H9 (cell line): Measurements from ENCODE around the gene ATG9B. TPM values are rescaled to one million over a fixed set of nuclear protein-coding genes. Genes with fewer than 3 reads are reported as not detected.

Experiments used
- DNase-seq: peaks from one replicate; pipeline ENCODE4 v3.0.0-alpha.2; 2017
- H2AFZ ChIP-seq: one replicate; pipeline ENCODE4 v1.6.1; 2013; ENCODE audit warnings: mild to moderate bottlenecking, low read length, control low read depth, moderate library complexity
- H2AK5ac ChIP-seq: 2 replicates; pipeline ENCODE4 v1.6.1; 2013; ENCODE audit warnings: low read length, control low read depth, mixed read lengths; ENCODE audit not compliant: insufficient read length
- H2BK120ac ChIP-seq: one replicate; pipeline ENCODE4 v1.6.1; 2013; ENCODE audit warnings: low read depth, mild to moderate bottlenecking, low read length, control low read depth, inconsistent platforms; ENCODE audit not compliant: poor library complexity, severe bottlenecking
- H2BK12ac ChIP-seq: 2 replicates; pipeline ENCODE4 v1.6.1; 2013; ENCODE audit warnings: low read length, control low read depth, mixed read lengths, low read depth; ENCODE audit not compliant: insufficient read length
- H2BK15ac ChIP-seq: 2 replicates; pipeline ENCODE4 v1.6.1; 2013; ENCODE audit warnings: low read depth, low read length, control low read depth
- H2BK20ac ChIP-seq: one replicate; pipeline ENCODE4 v1.6.1; 2013; ENCODE audit warnings: low read depth, mild to moderate bottlenecking, low read length, control low read depth, inconsistent platforms; ENCODE audit not compliant: poor library complexity, severe bottlenecking
- H2BK5ac ChIP-seq: 2 replicates; pipeline ENCODE4 v1.6.1; 2013; ENCODE audit warnings: low read length, control low read depth, mixed read lengths; ENCODE audit not compliant: insufficient read length
- H3K14ac ChIP-seq: 2 replicates; pipeline ENCODE4 v1.6.1; 2013; ENCODE audit warnings: low read length, control low read depth; ENCODE audit not compliant: insufficient read depth
- H3K18ac ChIP-seq: 2 replicates; pipeline ENCODE4 v1.6.1; 2013; ENCODE audit warnings: low read depth, mild to moderate bottlenecking, mixed read lengths, low read length, control low read depth; ENCODE audit not compliant: insufficient read length
- H3K23ac ChIP-seq: 2 replicates; pipeline ENCODE4 v1.6.1; 2013; ENCODE audit warnings: low read length, control low read depth, mixed read lengths, low read depth; ENCODE audit not compliant: insufficient read length
- H3K23me2 ChIP-seq: 2 replicates; pipeline ENCODE4 v1.6.1; 2013; ENCODE audit warnings: low read depth, mild to moderate bottlenecking, mixed read lengths, low read length, control low read depth; ENCODE audit not compliant: insufficient read length, poor library complexity, severe bottlenecking
- H3K27ac ChIP-seq: 2 replicates; pipeline ENCODE4 v1.5.1; 2013; ENCODE audit warnings: low read length, control low read depth, mixed read lengths, low read depth; ENCODE audit not compliant: insufficient read length
- H3K27me3 ChIP-seq: 2 replicates; pipeline ENCODE4 v1.6.1; 2013; ENCODE audit warnings: low read length, control low read depth, inconsistent platforms; ENCODE audit not compliant: insufficient read depth
- H3K4ac ChIP-seq: 2 replicates; pipeline ENCODE4 v1.6.1; 2013; ENCODE audit warnings: low read depth, mild to moderate bottlenecking, control low read depth, inconsistent platforms, low read length, moderate library complexity
- H3K4me1 ChIP-seq: 2 replicates; pipeline ENCODE4 v1.6.1; 2013; ENCODE audit warnings: low read length, control low read depth, inconsistent platforms; ENCODE audit not compliant: insufficient read depth
- H3K4me2 ChIP-seq: 2 replicates; pipeline ENCODE4 v1.6.1; 2013; ENCODE audit warnings: low read length, control low read depth, mixed read lengths; ENCODE audit not compliant: insufficient read length, insufficient read depth
- H3K56ac ChIP-seq: 2 replicates; pipeline ENCODE4 v1.6.1; 2013; ENCODE audit warnings: low read depth, mild to moderate bottlenecking, mixed read lengths, low read length, control low read depth; ENCODE audit not compliant: insufficient read length
- H3K79me1 ChIP-seq: 2 replicates; pipeline ENCODE4 v1.6.1; 2013; ENCODE audit warnings: low read depth, mild to moderate bottlenecking, moderate library complexity, low read length, control low read depth, inconsistent platforms; ENCODE audit not compliant: insufficient read depth, poor library complexity, severe bottlenecking
- H3K79me2 ChIP-seq: 2 replicates; pipeline ENCODE4 v1.6.1; 2013; ENCODE audit warnings: low read length, control low read depth, inconsistent platforms; ENCODE audit not compliant: insufficient read depth
- H3K9ac ChIP-seq: 2 replicates; pipeline ENCODE4 v1.6.1; 2013; ENCODE audit warnings: low read length, control low read depth, mixed read lengths; ENCODE audit not compliant: insufficient read length; ENCODE audit errors: extremely low read depth
- H3K9me3 ChIP-seq: one replicate; pipeline ENCODE4 v1.6.1; 2013; ENCODE audit warnings: low read depth, low read length, inconsistent platforms; ENCODE audit not compliant: control insufficient read depth
- H3T11ph ChIP-seq: one replicate; pipeline ENCODE4 v1.6.1; 2013; ENCODE audit warnings: mild to moderate bottlenecking, low read length, control low read depth, inconsistent platforms
- H4K20me1 ChIP-seq: one replicate; pipeline ENCODE4 v1.6.1; 2013; ENCODE audit not compliant: control insufficient read depth, insufficient read length, insufficient read depth
- H4K5ac ChIP-seq: 2 replicates; pipeline ENCODE4 v1.6.1; 2013; ENCODE audit warnings: low read depth, mild to moderate bottlenecking, mixed read lengths, low read length, control low read depth; ENCODE audit not compliant: insufficient read length
- H4K8ac ChIP-seq: replicated peaks from 2 replicates; pipeline ENCODE4 v1.6.1; 2013; ENCODE audit warnings: low read length, control low read depth, mixed read lengths, low read depth; ENCODE audit not compliant: insufficient read length
- H4K91ac ChIP-seq: 2 replicates; pipeline ENCODE4 v1.6.1; 2013; ENCODE audit warnings: low read depth, mild to moderate bottlenecking, moderate library complexity, mixed read lengths, low read length, control low read depth; ENCODE audit not compliant: insufficient read length
- H3K27ac Mint-ChIP-seq, 3 experiments: 2 replicates in 2 of 3; 3 replicates in 1 of 3; pipeline ENCODE4 v1.8.0; 2020 to 2021; ENCODE audit warnings: mixed read lengths in 3 of 3, mild to moderate bottlenecking in 1 of 3, moderate library complexity in 1 of 3
- H3K27me3 Mint-ChIP-seq: 2 replicates; pipeline ENCODE4 v1.8.0; 2021; ENCODE audit warnings: low read depth, mild to moderate bottlenecking, moderate library complexity, mixed read lengths
- H3K36me3 Mint-ChIP-seq, 3 experiments: 2 replicates in 2 of 3; 3 replicates in 1 of 3; pipeline ENCODE4 v1.8.0; 2020 to 2021; ENCODE audit warnings: low read depth in 3 of 3, mixed read lengths in 3 of 3; ENCODE audit not compliant: insufficient read depth in 1 of 3
- H3K4me1 Mint-ChIP-seq, 2 experiments: 2 replicates each; pipeline ENCODE4 v1.8.0; 2020; ENCODE audit warnings: mixed read lengths in 2 of 2
- H3K4me3 Mint-ChIP-seq, 2 experiments: 2 replicates in 1 of 2; 3 replicates in 1 of 2; pipeline ENCODE4 v1.8.0; 2020 to 2021; ENCODE audit warnings: mild to moderate bottlenecking in 2 of 2, mixed read lengths in 2 of 2, moderate library complexity in 1 of 2
- H3K9me3 Mint-ChIP-seq, 2 experiments: 2 replicates in 1 of 2; 3 replicates in 1 of 2; pipeline ENCODE4 v1.8.0; 2020; ENCODE audit warnings: mild to moderate bottlenecking in 2 of 2, mixed read lengths in 2 of 2, moderate library complexity in 1 of 2
- CTCF ChIP-seq: fragments of 200-600 bp; sonication (generic); conservative IDR thresholded peaks from 3 replicates; pipeline ENCODE4 v1.8.0; 2021; ENCODE audit warnings: antibody characterized with exemption, mild to moderate bottlenecking
- WGBS: extraction: QIAGEN DNeasy Blood & Tissue Kit; methylation state at CpG from one replicate; pipeline ENCODE4 v1.1.7; 2013; ENCODE audit warnings: missing lambda C conversion rate, low lambda C conversion rate, mixed read lengths; ENCODE audit not compliant: insufficient read length; ENCODE audit errors: extremely low coverage; 5-methylcytosine and 5-hydroxymethylcytosine counted together
- total RNA-seq: library from RNA; stranded (reverse); gene quantifications from 2 replicates; pipeline ENCODE4 v1.2.1, GENCODE V29; 2021

The ATG9B gene
- total RNA-seq, 1 experiment from 2014 or later = 1.5 TPM

DNA sequence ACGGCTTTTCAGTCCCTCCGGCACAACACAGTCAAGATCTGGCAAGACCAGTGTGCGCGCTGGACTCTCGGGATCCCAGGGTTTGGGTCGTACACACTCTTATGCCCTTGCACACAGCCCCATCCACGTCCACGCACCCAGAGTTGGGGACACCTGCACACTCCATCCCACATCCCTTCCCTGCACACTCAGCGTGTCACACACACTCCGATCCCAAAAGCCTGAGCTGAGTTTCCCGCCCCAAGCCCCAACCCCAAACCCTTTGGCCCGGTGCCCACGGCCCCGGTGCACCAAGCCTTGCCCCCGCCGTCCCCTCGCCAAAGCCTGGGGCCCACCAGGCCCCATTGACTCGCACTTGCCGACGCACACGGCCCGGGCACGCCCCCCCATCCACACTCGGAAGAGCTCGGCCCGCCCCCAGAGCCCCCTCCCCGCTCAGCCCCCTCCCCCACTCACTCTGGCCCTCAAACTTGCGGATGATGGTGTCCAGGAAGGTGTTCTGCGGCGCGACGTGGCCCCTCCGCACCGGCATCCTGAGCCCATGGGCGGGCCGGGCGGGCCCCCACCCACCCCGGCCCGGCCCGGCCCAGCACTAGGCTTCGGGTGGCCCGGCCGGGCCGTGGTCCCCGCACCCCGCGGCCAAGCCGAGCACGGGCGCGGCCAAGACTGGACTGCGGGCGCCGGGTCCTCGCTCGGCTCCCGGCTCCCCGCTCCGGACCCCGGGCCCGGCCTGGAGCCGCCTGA, 46.7 kb downstream of the ATG9B start:
- Histone ChIP-seq H3K56ac (no peak overlapping the region), H3K79me2 (no peaks in the 10 kb centered on the region), H3K27me3 (peaks cover 7% of the 10 kb centered on the region; the same call in 1 of the 2 replicates), H2BK15ac (no peak overlapping the region), H3K4me2 (peak overlapping the region; percentile 32), H4K5ac (no peak overlapping the region), H3K27ac (no peak overlapping the region), H4K20me1 (no peaks in the 10 kb centered on the region), H3K23ac (no peak overlapping the region), H3K9me3 (no peaks in the 10 kb centered on the region), H3K4ac (no peak overlapping the region), H2BK120ac (no peak overlapping the region), H2BK5ac (no peak overlapping the region), H3K14ac (no peak overlapping the region), H2AFZ (no peak overlapping the region), H3K23me2 (peaks cover 19% of the 10 kb centered on the region), H2BK20ac (no peak overlapping the region), H2AK5ac (no peak overlapping the region), H4K91ac (no peak overlapping the region), H2BK12ac (no peak overlapping the region), H3T11ph (no peak overlapping the region), H3K4me1 (peaks cover 5% of the 10 kb centered on the region; the same call in 1 of the 2 replicates), H3K9ac (no peak overlapping the region), H3K18ac (no peak overlapping the region), H4K8ac (no peak overlapping the region), H3K79me1 (no peaks in the 10 kb centered on the region)
- no peak for TF ChIP-seq CTCF
- Mint-ChIP-seq H3K4me1 (peaks cover 45 to 58% of the 10 kb centered on the region in 2 experiments), H3K36me3 (peaks cover 0 to 3% (median 0%) of the 10 kb centered on the region in 3 experiments; a peak in 1 of 7 replicates), H3K4me3 (peak overlapping the region; percentile 66 to 90), H3K27ac (no peak overlapping the region), H3K27me3 (peaks cover 79% of the 10 kb centered on the region), H3K9me3 (no peaks in the 10 kb centered on the region; a peak in 2 of 5 replicates)
- WGBS = no CpG with 5 or more reads among the region's 62 CpGs
- DNase-seq = no peak
